GM06990 (cell line): ENCODE results near the gene HDAC4.
"Not testable (repeated sequence)": the region's sequence is repeated elsewhere in the genome, so short reads cannot be mapped to it uniquely, and the experiment has no call there.

Experiments
- DNase-seq: peaks from one replicate; pipeline ENCODE4 v3.0.0-alpha.2; 2011; ENCODE audit not compliant: insufficient read length; ENCODE audit errors: extremely low read depth
- H3K27me3 ChIP-seq: replicated peaks from 2 replicates; pipeline ENCODE4 v1.6.0; 2011; ENCODE audit warnings: low read length; ENCODE audit not compliant: control insufficient read depth, insufficient read depth
- H3K36me3 ChIP-seq: 2 replicates; pipeline ENCODE4 v1.5.1; 2011; ENCODE audit warnings: low read length; ENCODE audit not compliant: control insufficient read depth, insufficient read depth
- H3K4me3 ChIP-seq: replicated peaks from 2 replicates; pipeline ENCODE4 v1.5.1; 2011; ENCODE audit warnings: low read depth, mild to moderate bottlenecking, control low read depth, low read length
- CTCF ChIP-seq: IDR thresholded peaks from 2 replicates; pipeline ENCODE4 v1.5.1; 2011; ENCODE audit warnings: low read length, control low read depth, mild to moderate bottlenecking, inconsistent platforms; ENCODE audit not compliant: insufficient read depth, poor library complexity, severe bottlenecking

The HDAC4 gene

GRCh38 chr2:239038773-239039478, 361.9 kb downstream of the HDAC4 start:
- Histone ChIP-seq H3K27me3 (no peaks in the 10 kb centered on the region), H3K36me3 (no peaks in the 10 kb centered on the region), H3K4me3 (no peak overlapping the region)
- TF ChIP-seq CTCF, result no peak
- no peak for DNase-seq

GRCh38 chr2:239038284-239038683, 362.5 kb downstream of the HDAC4 start:
- DNase-seq, H3K27me3 ChIP-seq: not testable (repeated sequence)

GRCh38 chr2:239037559-239037910, 363.3 kb downstream of the HDAC4 start:
- no peak for TF ChIP-seq CTCF
- H3K36me3 ChIP-seq, result no peaks in the 10 kb centered on the region
- H3K4me3 ChIP-seq, result no peak overlapping the region
- no peak for DNase-seq
- no peaks in the 10 kb centered on the region for H3K27me3 ChIP-seq

More at GRCh38 chr2:239038284-239038683, 362.5 kb downstream of the HDAC4 start:
- not testable (repeated sequence) for H3K36me3 ChIP-seq, H3K4me3 ChIP-seq

GRCh38 chr2:239036819-239037558, 363.8 kb downstream of the HDAC4 start:
- DNase-seq, result no peak
- no peaks in the 10 kb centered on the region for H3K36me3 ChIP-seq
- no peaks in the 10 kb centered on the region for H3K27me3 ChIP-seq
- H3K4me3 ChIP-seq, result no peak overlapping the region
- no peak for TF ChIP-seq CTCF

GRCh38 chr2:239035997-239036731, 364.7 kb downstream of the HDAC4 start:
- DNase-seq, result no peak

More at GRCh38 chr2:239035997-239036731, 364.7 kb downstream of the HDAC4 start:
- TF ChIP-seq CTCF, result no peak
- Histone ChIP-seq H3K27me3 (no peaks in the 10 kb centered on the region), H3K4me3 (no peak overlapping the region), H3K36me3 (no peaks in the 10 kb centered on the region)
